GM12874 (cell line): Measurements from ENCODE around the gene AKIP1.

Experiments
- TF ChIP-seq, protein P1 (sequence below): IDR thresholded peaks from 2 replicates; pipeline ENCODE4 v1.5.1; 2011; ENCODE audit warnings: low read depth, mild to moderate bottlenecking, control low read depth, low read length, moderate library complexity; ENCODE audit not compliant: insufficient read depth

The AKIP1 gene

DNA sequence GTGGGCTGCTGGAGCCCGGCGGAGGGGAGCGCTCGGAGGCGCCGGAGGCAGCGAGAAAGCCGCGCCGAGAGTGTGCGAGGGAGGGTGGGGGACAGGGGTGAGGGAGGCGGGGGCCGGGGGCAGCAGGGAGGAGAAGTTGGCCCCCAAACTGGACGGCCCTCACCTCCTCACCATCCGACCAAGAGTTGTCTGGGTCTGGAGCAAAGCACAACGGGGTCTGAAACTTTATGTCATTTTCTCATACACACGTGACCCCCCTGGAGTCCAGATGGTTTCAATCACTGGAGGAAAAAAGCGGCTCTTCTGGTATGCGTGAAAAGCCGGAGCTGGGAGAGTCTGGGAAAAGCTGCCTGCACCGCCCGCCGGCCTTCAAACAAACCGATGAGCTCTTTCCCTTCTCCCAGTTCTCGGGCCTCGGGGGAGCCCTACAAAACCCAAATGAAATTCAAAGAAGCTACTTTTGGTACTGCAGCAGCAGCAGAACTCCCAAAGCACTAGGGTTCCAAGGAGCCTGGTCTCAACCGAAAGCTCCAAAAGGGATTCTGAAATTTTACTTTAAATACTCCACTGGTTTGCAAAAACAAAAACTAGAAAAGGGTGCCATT is 39.7 kb upstream of the AKIP1 start:
- TF ChIP-seq, protein P1, sequence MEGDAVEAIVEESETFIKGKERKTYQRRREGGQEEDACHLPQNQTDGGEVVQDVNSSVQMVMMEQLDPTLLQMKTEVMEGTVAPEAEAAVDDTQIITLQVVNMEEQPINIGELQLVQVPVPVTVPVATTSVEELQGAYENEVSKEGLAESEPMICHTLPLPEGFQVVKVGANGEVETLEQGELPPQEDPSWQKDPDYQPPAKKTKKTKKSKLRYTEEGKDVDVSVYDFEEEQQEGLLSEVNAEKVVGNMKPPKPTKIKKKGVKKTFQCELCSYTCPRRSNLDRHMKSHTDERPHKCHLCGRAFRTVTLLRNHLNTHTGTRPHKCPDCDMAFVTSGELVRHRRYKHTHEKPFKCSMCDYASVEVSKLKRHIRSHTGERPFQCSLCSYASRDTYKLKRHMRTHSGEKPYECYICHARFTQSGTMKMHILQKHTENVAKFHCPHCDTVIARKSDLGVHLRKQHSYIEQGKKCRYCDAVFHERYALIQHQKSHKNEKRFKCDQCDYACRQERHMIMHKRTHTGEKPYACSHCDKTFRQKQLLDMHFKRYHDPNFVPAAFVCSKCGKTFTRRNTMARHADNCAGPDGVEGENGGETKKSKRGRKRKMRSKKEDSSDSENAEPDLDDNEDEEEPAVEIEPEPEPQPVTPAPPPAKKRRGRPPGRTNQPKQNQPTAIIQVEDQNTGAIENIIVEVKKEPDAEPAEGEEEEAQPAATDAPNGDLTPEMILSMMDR, result no peak

DNA sequence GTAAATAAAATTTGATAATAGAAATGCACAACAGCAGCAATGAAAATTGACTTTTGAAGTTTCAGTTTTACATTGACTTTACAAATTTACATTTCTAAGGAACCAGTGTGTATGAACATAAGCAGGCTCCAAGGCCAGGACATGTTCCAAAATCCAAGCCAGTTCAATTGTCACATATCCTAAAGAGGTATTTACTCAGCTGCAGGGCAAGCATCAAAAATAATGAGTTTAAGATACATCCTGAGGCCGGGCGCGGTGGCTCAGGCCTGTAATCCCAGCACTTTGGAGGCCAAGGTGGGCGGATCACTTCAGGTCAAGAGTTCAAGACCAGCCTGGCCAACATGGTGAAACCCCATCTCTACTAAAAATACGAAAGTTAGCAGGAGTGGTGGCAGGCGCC is 39.0 kb upstream of the AKIP1 start:
- TF ChIP-seq, protein P1, result no peak

DNA sequence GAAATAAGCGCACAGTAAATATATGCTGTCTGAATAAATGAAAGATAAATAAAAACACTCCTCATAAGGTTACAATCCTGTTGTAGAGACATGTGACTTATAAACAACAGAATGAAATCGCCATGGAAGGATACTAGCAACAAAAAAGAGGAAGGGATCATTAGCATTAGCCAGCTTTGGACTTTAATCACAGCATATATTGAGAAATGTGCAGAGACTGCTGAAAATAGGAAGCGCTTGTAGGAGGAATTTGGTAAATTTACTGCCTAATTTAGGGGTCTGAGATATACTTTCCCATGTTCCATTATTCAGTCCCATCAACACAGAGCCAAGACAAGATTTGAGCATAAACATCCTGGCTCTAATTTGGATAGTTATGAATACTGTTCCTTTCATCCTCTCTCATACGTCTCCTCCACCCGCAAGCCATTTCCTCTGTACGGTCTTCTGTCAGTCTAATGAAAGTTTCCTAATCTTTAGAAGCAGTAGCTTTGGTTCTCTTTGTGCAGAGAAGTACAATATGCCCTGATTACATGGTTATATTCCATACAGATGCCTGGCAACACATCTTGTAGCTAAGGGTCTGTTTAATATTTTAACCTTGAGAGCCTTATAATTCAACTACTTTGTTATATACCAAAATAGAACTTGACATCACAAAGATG is 37.1 kb upstream of the AKIP1 start:
- TF ChIP-seq, protein P1, result no peak

DNA sequence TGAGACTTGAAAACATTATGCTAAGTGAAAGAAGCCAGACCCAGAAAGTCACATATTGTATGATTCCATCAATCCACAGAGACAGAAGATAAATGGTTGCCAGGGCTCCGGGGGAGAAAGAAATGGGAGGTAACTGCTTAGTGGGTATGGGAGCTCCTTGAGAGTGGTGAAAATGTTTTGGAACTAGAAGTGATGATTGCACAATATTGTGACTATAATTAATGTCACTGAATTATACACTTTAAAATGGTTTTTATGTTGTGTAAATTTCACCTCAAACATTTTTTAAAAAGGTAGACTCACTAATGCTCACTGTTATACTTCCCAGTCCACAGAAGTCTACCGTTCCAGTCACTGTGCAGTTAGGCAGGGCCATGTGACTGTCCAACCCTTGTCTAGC is 32.2 kb upstream of the AKIP1 start:
- TF ChIP-seq, protein P1, result no peak

DNA sequence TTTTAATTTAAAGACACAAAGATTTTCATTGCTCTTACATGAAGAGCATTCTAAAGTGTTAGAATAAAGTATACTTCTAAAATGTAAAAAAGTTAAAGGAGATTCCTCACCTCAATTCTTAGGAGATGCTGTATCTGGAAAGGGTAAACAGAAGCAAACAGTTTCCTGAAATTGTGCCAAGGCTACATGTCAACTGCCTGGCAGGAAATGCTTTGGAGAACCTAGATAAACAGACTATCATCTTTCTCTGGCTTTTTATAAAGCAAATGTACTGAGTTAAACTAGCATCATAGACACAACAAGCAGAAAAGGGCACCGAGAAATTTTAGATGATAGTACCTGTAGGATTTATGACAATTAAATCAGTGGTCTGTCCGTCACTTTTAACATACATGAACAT is 24.7 kb upstream of the AKIP1 start:
- TF ChIP-seq, protein P1, result no peak

DNA sequence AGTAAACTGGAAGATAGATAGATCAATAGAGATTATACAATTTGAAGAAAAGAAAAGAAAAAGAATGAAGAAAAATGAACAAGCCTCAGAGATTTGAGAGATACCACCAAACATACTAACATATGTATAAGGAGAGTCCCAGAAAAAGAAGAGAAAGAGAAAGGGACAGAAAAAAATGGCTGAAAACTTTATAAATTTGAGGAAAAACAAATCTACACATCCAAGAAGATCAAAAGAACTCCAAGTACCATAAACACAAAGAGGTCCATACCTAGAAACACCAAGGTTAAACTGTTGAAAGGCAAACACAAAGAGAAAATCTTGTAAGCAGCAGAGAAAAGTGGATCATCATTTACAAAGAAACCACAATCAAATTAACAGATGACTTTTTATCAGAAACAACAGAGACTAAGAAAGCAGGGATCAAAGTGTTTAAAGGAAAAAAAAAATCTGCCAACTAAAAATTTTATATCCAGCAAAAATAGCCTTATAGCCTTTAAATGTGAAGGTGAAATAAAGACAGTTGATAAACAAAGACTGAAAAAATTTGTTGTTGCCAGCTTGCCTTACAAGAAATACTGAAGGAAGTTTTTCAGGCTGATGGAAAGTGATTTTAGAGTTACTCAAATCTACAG is 11.8 kb upstream of the AKIP1 start:
- TF ChIP-seq, protein P1, result no peak

DNA sequence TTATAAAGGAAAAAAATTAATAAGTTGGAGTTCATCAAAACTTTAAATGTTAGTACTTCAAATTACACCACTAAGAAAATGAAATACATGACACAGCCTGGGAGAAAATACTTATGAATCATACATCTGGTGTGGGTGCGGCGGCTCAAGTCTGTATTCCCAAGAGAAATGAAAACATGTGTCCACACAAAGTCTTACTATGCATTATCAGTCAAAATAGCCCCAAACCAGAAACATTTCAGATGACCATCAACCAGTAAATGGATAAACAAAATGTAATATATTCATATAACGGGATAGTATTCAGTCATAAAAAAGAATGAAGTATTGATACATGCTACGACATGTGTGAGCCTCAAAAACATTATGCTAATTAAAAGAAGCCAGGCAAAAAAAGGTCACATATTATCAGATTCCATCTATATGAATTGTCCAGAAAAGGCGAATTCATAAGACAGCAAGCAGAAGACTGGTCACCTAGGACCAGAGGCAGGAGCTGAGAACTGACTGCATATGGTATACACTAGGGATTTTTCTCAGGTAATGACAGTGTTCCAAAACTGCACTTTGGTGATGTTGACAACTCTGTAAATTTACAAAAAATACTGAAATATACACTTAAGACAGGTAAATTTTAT is 5.3 kb upstream of the AKIP1 start:
- TF ChIP-seq, protein P1, result no peak
